H9 (cell line): ENCODE results near the gene KDM4D. TPM values are rescaled to one million over a fixed set of nuclear protein-coding genes. Genes with fewer than 3 reads are reported as not detected.

Experiments used
- DNase-seq: peaks from one replicate; pipeline ENCODE4 v3.0.0-alpha.2; 2017
- H2AFZ ChIP-seq: one replicate; pipeline ENCODE4 v1.6.1; 2013; ENCODE audit warnings: mild to moderate bottlenecking, low read length, control low read depth, moderate library complexity
- H2AK5ac ChIP-seq: 2 replicates; pipeline ENCODE4 v1.6.1; 2013; ENCODE audit warnings: low read length, control low read depth, mixed read lengths; ENCODE audit not compliant: insufficient read length
- H2BK120ac ChIP-seq: one replicate; pipeline ENCODE4 v1.6.1; 2013; ENCODE audit warnings: low read depth, mild to moderate bottlenecking, low read length, control low read depth, inconsistent platforms; ENCODE audit not compliant: poor library complexity, severe bottlenecking
- H2BK12ac ChIP-seq: 2 replicates; pipeline ENCODE4 v1.6.1; 2013; ENCODE audit warnings: low read length, control low read depth, mixed read lengths, low read depth; ENCODE audit not compliant: insufficient read length
- H2BK15ac ChIP-seq: 2 replicates; pipeline ENCODE4 v1.6.1; 2013; ENCODE audit warnings: low read depth, low read length, control low read depth
- H2BK20ac ChIP-seq: one replicate; pipeline ENCODE4 v1.6.1; 2013; ENCODE audit warnings: low read depth, mild to moderate bottlenecking, low read length, control low read depth, inconsistent platforms; ENCODE audit not compliant: poor library complexity, severe bottlenecking
- H2BK5ac ChIP-seq: 2 replicates; pipeline ENCODE4 v1.6.1; 2013; ENCODE audit warnings: low read length, control low read depth, mixed read lengths; ENCODE audit not compliant: insufficient read length
- H3K14ac ChIP-seq: 2 replicates; pipeline ENCODE4 v1.6.1; 2013; ENCODE audit warnings: low read length, control low read depth; ENCODE audit not compliant: insufficient read depth
- H3K18ac ChIP-seq: 2 replicates; pipeline ENCODE4 v1.6.1; 2013; ENCODE audit warnings: low read depth, mild to moderate bottlenecking, mixed read lengths, low read length, control low read depth; ENCODE audit not compliant: insufficient read length
- H3K23ac ChIP-seq: 2 replicates; pipeline ENCODE4 v1.6.1; 2013; ENCODE audit warnings: low read length, control low read depth, mixed read lengths, low read depth; ENCODE audit not compliant: insufficient read length
- H3K23me2 ChIP-seq: 2 replicates; pipeline ENCODE4 v1.6.1; 2013; ENCODE audit warnings: low read depth, mild to moderate bottlenecking, mixed read lengths, low read length, control low read depth; ENCODE audit not compliant: insufficient read length, poor library complexity, severe bottlenecking
- H3K27ac ChIP-seq: 2 replicates; pipeline ENCODE4 v1.5.1; 2013; ENCODE audit warnings: low read length, control low read depth, mixed read lengths, low read depth; ENCODE audit not compliant: insufficient read length
- H3K27me3 ChIP-seq: 2 replicates; pipeline ENCODE4 v1.6.1; 2013; ENCODE audit warnings: low read length, control low read depth, inconsistent platforms; ENCODE audit not compliant: insufficient read depth
- H3K4ac ChIP-seq: 2 replicates; pipeline ENCODE4 v1.6.1; 2013; ENCODE audit warnings: low read depth, mild to moderate bottlenecking, control low read depth, inconsistent platforms, low read length, moderate library complexity
- H3K4me1 ChIP-seq: 2 replicates; pipeline ENCODE4 v1.6.1; 2013; ENCODE audit warnings: low read length, control low read depth, inconsistent platforms; ENCODE audit not compliant: insufficient read depth
- H3K4me2 ChIP-seq: 2 replicates; pipeline ENCODE4 v1.6.1; 2013; ENCODE audit warnings: low read length, control low read depth, mixed read lengths; ENCODE audit not compliant: insufficient read length, insufficient read depth
- H3K56ac ChIP-seq: 2 replicates; pipeline ENCODE4 v1.6.1; 2013; ENCODE audit warnings: low read depth, mild to moderate bottlenecking, mixed read lengths, low read length, control low read depth; ENCODE audit not compliant: insufficient read length
- H3K79me1 ChIP-seq: 2 replicates; pipeline ENCODE4 v1.6.1; 2013; ENCODE audit warnings: low read depth, mild to moderate bottlenecking, moderate library complexity, low read length, control low read depth, inconsistent platforms; ENCODE audit not compliant: insufficient read depth, poor library complexity, severe bottlenecking
- H3K79me2 ChIP-seq: 2 replicates; pipeline ENCODE4 v1.6.1; 2013; ENCODE audit warnings: low read length, control low read depth, inconsistent platforms; ENCODE audit not compliant: insufficient read depth
- H3K9ac ChIP-seq: 2 replicates; pipeline ENCODE4 v1.6.1; 2013; ENCODE audit warnings: low read length, control low read depth, mixed read lengths; ENCODE audit not compliant: insufficient read length; ENCODE audit errors: extremely low read depth
- H3K9me3 ChIP-seq: one replicate; pipeline ENCODE4 v1.6.1; 2013; ENCODE audit warnings: low read depth, low read length, inconsistent platforms; ENCODE audit not compliant: control insufficient read depth
- H3T11ph ChIP-seq: one replicate; pipeline ENCODE4 v1.6.1; 2013; ENCODE audit warnings: mild to moderate bottlenecking, low read length, control low read depth, inconsistent platforms
- H4K20me1 ChIP-seq: one replicate; pipeline ENCODE4 v1.6.1; 2013; ENCODE audit not compliant: control insufficient read depth, insufficient read length, insufficient read depth
- H4K5ac ChIP-seq: 2 replicates; pipeline ENCODE4 v1.6.1; 2013; ENCODE audit warnings: low read depth, mild to moderate bottlenecking, mixed read lengths, low read length, control low read depth; ENCODE audit not compliant: insufficient read length
- H4K8ac ChIP-seq: replicated peaks from 2 replicates; pipeline ENCODE4 v1.6.1; 2013; ENCODE audit warnings: low read length, control low read depth, mixed read lengths, low read depth; ENCODE audit not compliant: insufficient read length
- H4K91ac ChIP-seq: 2 replicates; pipeline ENCODE4 v1.6.1; 2013; ENCODE audit warnings: low read depth, mild to moderate bottlenecking, moderate library complexity, mixed read lengths, low read length, control low read depth; ENCODE audit not compliant: insufficient read length
- H3K27ac Mint-ChIP-seq, 3 experiments: 2 replicates in 2 of 3; 3 replicates in 1 of 3; pipeline ENCODE4 v1.8.0; 2020 to 2021; ENCODE audit warnings: mixed read lengths in 3 of 3, mild to moderate bottlenecking in 1 of 3, moderate library complexity in 1 of 3
- H3K27me3 Mint-ChIP-seq: 2 replicates; pipeline ENCODE4 v1.8.0; 2021; ENCODE audit warnings: low read depth, mild to moderate bottlenecking, moderate library complexity, mixed read lengths
- H3K36me3 Mint-ChIP-seq, 3 experiments: 2 replicates in 2 of 3; 3 replicates in 1 of 3; pipeline ENCODE4 v1.8.0; 2020 to 2021; ENCODE audit warnings: low read depth in 3 of 3, mixed read lengths in 3 of 3; ENCODE audit not compliant: insufficient read depth in 1 of 3
- H3K4me1 Mint-ChIP-seq, 2 experiments: 2 replicates each; pipeline ENCODE4 v1.8.0; 2020; ENCODE audit warnings: mixed read lengths in 2 of 2
- H3K4me3 Mint-ChIP-seq, 2 experiments: 2 replicates in 1 of 2; 3 replicates in 1 of 2; pipeline ENCODE4 v1.8.0; 2020 to 2021; ENCODE audit warnings: mild to moderate bottlenecking in 2 of 2, mixed read lengths in 2 of 2, moderate library complexity in 1 of 2
- H3K9me3 Mint-ChIP-seq, 2 experiments: 2 replicates in 1 of 2; 3 replicates in 1 of 2; pipeline ENCODE4 v1.8.0; 2020; ENCODE audit warnings: mild to moderate bottlenecking in 2 of 2, mixed read lengths in 2 of 2, moderate library complexity in 1 of 2
- WGBS: extraction: QIAGEN DNeasy Blood & Tissue Kit; methylation state at CpG from one replicate; pipeline ENCODE4 v1.1.7; 2013; ENCODE audit warnings: missing lambda C conversion rate, low lambda C conversion rate, mixed read lengths; ENCODE audit not compliant: insufficient read length; ENCODE audit errors: extremely low coverage; 5-methylcytosine and 5-hydroxymethylcytosine counted together
- total RNA-seq: library from RNA; stranded (reverse); gene quantifications from 2 replicates; pipeline ENCODE4 v1.2.1, GENCODE V29; 2021
- TF ChIP-seq, protein P1 (sequence below): fragments of 200-600 bp; sonication (generic); conservative IDR thresholded peaks from 3 replicates; pipeline ENCODE4 v1.8.0; 2021; ENCODE audit warnings: antibody characterized with exemption, mild to moderate bottlenecking

The KDM4D gene
- total RNA-seq, 1 experiment from 2014 or later, result 1.9 TPM

DNA sequence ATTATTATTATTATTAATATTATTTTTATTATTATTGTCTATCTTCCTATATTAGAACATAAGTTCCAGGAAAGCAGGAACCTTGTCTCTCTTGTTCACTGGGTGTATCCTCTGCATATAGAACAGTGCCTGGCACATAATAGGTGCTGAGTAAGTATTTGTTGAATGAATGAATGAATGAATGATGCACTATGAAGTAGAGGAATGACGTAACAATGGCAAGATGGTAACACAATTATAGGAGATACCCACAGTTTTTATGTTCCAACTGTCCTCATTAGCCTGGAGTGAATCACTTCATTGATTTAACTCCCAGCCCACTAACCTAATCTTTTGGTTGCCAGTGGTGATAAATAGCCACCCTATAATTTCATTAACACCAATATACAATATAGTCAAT is 2.1 kb downstream of the KDM4D start:
- Mint-ChIP-seq H3K27me3 (no peaks in the 10 kb centered on the region), H3K36me3 (peaks cover 3 to 13% (median 10%) of the 10 kb centered on the region in 3 experiments), H3K27ac (no peak overlapping the region), H3K4me1 (peaks cover 8% of the 10 kb centered on the region in 2 experiments; a peak in 3 of 4 replicates), H3K9me3 (no peaks in the 10 kb centered on the region), H3K4me3 (no peak overlapping the region)
- Histone ChIP-seq H3K14ac (no peak overlapping the region), H3K9me3 (no peaks in the 10 kb centered on the region), H3K4me2 (no peak overlapping the region), H2BK20ac (no peak overlapping the region), H3K4me1 (no peaks in the 10 kb centered on the region), H2BK120ac (no peak overlapping the region), H3K18ac (no peak overlapping the region), H3K27ac (no peak overlapping the region), H3K23ac (no peak overlapping the region), H2BK15ac (no peak overlapping the region), H2AK5ac (no peak overlapping the region), H2BK5ac (no peak overlapping the region), H3K4ac (no peak overlapping the region), H3T11ph (no peak overlapping the region), H3K23me2 (peaks cover 2% of the 10 kb centered on the region), H4K8ac (no peak overlapping the region), H4K91ac (no peak overlapping the region), H4K5ac (no peak overlapping the region), H2AFZ (no peak overlapping the region), H3K79me2 (peaks cover 4% of the 10 kb centered on the region; the same call in 1 of the 2 replicates), H2BK12ac (no peak overlapping the region), H3K27me3 (no peaks in the 10 kb centered on the region), H3K56ac (no peak overlapping the region), H3K9ac (no peak overlapping the region), H4K20me1 (no peaks in the 10 kb centered on the region), H3K79me1 (no peaks in the 10 kb centered on the region)
- WGBS, result no CpG with 5 or more reads among the region's 1 CpG
- TF ChIP-seq, protein P1, sequence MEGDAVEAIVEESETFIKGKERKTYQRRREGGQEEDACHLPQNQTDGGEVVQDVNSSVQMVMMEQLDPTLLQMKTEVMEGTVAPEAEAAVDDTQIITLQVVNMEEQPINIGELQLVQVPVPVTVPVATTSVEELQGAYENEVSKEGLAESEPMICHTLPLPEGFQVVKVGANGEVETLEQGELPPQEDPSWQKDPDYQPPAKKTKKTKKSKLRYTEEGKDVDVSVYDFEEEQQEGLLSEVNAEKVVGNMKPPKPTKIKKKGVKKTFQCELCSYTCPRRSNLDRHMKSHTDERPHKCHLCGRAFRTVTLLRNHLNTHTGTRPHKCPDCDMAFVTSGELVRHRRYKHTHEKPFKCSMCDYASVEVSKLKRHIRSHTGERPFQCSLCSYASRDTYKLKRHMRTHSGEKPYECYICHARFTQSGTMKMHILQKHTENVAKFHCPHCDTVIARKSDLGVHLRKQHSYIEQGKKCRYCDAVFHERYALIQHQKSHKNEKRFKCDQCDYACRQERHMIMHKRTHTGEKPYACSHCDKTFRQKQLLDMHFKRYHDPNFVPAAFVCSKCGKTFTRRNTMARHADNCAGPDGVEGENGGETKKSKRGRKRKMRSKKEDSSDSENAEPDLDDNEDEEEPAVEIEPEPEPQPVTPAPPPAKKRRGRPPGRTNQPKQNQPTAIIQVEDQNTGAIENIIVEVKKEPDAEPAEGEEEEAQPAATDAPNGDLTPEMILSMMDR, result no peak
- no peak for DNase-seq
